Peyer's patch (tissue), 4 donors: ENCODE data around the gene GH1. TPM values are rescaled to one million over a fixed set of nuclear protein-coding genes. Genes with fewer than 3 reads are reported as not detected.
A peak's percentile ranks its signal among the peaks of the same experiment; 100 is the strongest.
"Not testable (repeated sequence)": the region's sequence is repeated elsewhere in the genome, so short reads cannot be mapped to it uniquely, and the experiment has no call there.

Source experiments
- DNase-seq, 3 donors: peaks; one replicate each; pipeline ENCODE4 v3.0.0-alpha.2; 2017 to 2019
- H3K27ac ChIP-seq, 4 donors: fragments of 200-600 bp; sonication (generic); one replicate each; pipeline ENCODE4 v1.5.1; 2016 to 2019
- H3K27me3 ChIP-seq, 2 donors: fragments of 200-600 bp; sonication (generic); one replicate each; pipeline ENCODE4 v1.5.1; 2019
- H3K36me3 ChIP-seq, 3 donors: fragments of 200-600 bp; sonication (generic); one replicate each; pipeline ENCODE4 v1.5.1; 2016 to 2019
- H3K4me1 ChIP-seq, 4 donors: fragments of 200-600 bp; sonication (generic); one replicate each; pipeline ENCODE4 v1.5.1; 2016 to 2019
- H3K4me3 ChIP-seq, 4 donors: fragments of 200-600 bp; sonication (generic); 1 replicate in 3 of 4; 2 replicates in 1 of 4; pipeline ENCODE4 v1.5.1; 2016 to 2019; ENCODE audit warnings: mild to moderate bottlenecking in 1 of 4
- H3K9me3 ChIP-seq, 4 donors: fragments of 200-600 bp; sonication (generic); one replicate each; pipeline ENCODE4 v1.5.1; 2016 to 2019; ENCODE audit warnings: mild to moderate bottlenecking in 1 of 4
- CTCF ChIP-seq, 6 experiments: fragments of 450-650 bp in 4 of 6; fragments of 200-600 bp in 2 of 6; sonication (generic) in 1 of 6; IDR thresholded peaks; one replicate each; pipeline ENCODE4 v1.5.1; 2017 to 2019; ENCODE audit warnings: antibody characterized with exemption in 6 of 6, mild to moderate bottlenecking in 3 of 6, moderate library complexity in 1 of 6
- POLR2A ChIP-seq, 2 donors: fragments of 450-650 bp; IDR thresholded peaks; one replicate each; pipeline ENCODE4 v1.5.1; 2017; ENCODE audit warnings: antibody characterized with exemption in 2 of 2, mild to moderate bottlenecking in 2 of 2, moderate library complexity in 2 of 2
- total RNA-seq, 4 donors: library from RNA; depleted of rRNA; stranded (reverse); fragments of >200 nt; gene quantifications; one replicate each; pipeline ENCODE4 v1.1.0, GENCODE V29; 2016

The GH1 gene
- total RNA-seq, 4 donors from 2014 or later: not detected

GRCh38 chr17:63927464-63928171 is 9.0 kb upstream of the GH1 start:
- Histone ChIP-seq H3K9me3 (no peaks in the 10 kb centered on the region), H3K4me3 (no peak overlapping the region), H3K27ac (peak overlapping the region in 1 of 4 donors; percentile 91), H3K36me3 (no peaks in the 10 kb centered on the region), H3K27me3 (no peaks in the 10 kb centered on the region), H3K4me1 (peaks cover 0 to 13% (median 5%) of the 10 kb centered on the region in 4 donors)
- TF ChIP-seq POLR2A (IDR thresholded peaks at IDR 0.05) (no peak), CTCF (IDR thresholded peaks at IDR 0.05) (no peak)
- peak in 1 of 3 donors; percentile 70 for DNase-seq

GRCh38 chr17:63926164-63926563 is 7.5 kb upstream of the GH1 start:
- H3K4me3 ChIP-seq: no peak overlapping the region
- H3K36me3 ChIP-seq: no peaks in the 10 kb centered on the region
- H3K27me3 ChIP-seq: no peaks in the 10 kb centered on the region
- H3K27ac ChIP-seq: peak overlapping the region in 2 of 4 donors; percentile 7 to 91
- H3K4me1 ChIP-seq: peaks cover 0 to 11% (median 2%) of the 10 kb centered on the region in 4 donors
- TF ChIP-seq CTCF (IDR thresholded peaks at IDR 0.05) (no peak), POLR2A (IDR thresholded peaks at IDR 0.05) (no peak)
- no peaks in the 10 kb centered on the region for H3K9me3 ChIP-seq
- no peak for DNase-seq

GRCh38 chr17:63925615-63926014 is 7.0 kb upstream of the GH1 start:
- Histone ChIP-seq H3K27me3 (no peaks in the 10 kb centered on the region), H3K9me3 (no peaks in the 10 kb centered on the region), H3K4me1 (peaks cover 0 to 13% (median 0%) of the 10 kb centered on the region in 4 donors), H3K4me3 (no peak overlapping the region), H3K36me3 (no peaks in the 10 kb centered on the region), H3K27ac (peak overlapping the region in 2 of 4 donors; percentile 23 to 91)
- no peak for TF ChIP-seq POLR2A (IDR thresholded peaks at IDR 0.05)
- peak; percentile 38 to 79 (median 74) for DNase-seq

- H3K4me1 ChIP-seq, H3K36me3 ChIP-seq, H3K27me3 ChIP-seq, H3K9me3 ChIP-seq, H3K4me3 ChIP-seq: not testable (repeated sequence)
- DNase-seq: peak in 1 of 3 donors; percentile 53
- peak overlapping the region in 1 of 4 donors; percentile 66 for H3K27ac ChIP-seq
Observed at GRCh38 chr17:63922402-63922801, 3.8 kb upstream of the GH1 start.

GRCh38 chr17:63920779-63921178 is 2.1 kb upstream of the GH1 start:
- not testable (repeated sequence) for H3K4me1 ChIP-seq, H3K27me3 ChIP-seq, H3K36me3 ChIP-seq, H3K4me3 ChIP-seq, H3K9me3 ChIP-seq, DNase-seq
- H3K27ac ChIP-seq: peak overlapping the region in 1 of 4 donors; percentile 7

GRCh38 chr17:63920050-63920449 is 1.4 kb upstream of the GH1 start:
- H3K9me3 ChIP-seq, H3K4me1 ChIP-seq, DNase-seq, H3K4me3 ChIP-seq, H3K36me3 ChIP-seq, H3K27me3 ChIP-seq: not testable (repeated sequence)
- H3K27ac ChIP-seq: peak overlapping the region in 1 of 4 donors; percentile 1

GRCh38 chr17:63919311-63919723 is 678 bp upstream of the GH1 start:
- no peak overlapping the region for H3K27ac ChIP-seq
- peaks cover 0 to 4% (median 0%) of the 10 kb centered on the region in 4 donors for H3K4me1 ChIP-seq
- H3K27me3 ChIP-seq: no peaks in the 10 kb centered on the region
- peak in 2 of 3 donors; percentile 77 to 89 for DNase-seq
- H3K9me3 ChIP-seq: no peaks in the 10 kb centered on the region
- TF ChIP-seq POLR2A (IDR thresholded peaks at IDR 0.05) (no peak), CTCF (IDR thresholded peaks at IDR 0.05) (peak; percentile 89 to 96 (median 94))
- no peak overlapping the region for H3K4me3 ChIP-seq
- H3K36me3 ChIP-seq: no peaks in the 10 kb centered on the region

- Histone ChIP-seq H3K27ac (no peak overlapping the region), H3K27me3 (no peaks in the 10 kb centered on the region), H3K9me3 (no peaks in the 10 kb centered on the region), H3K4me1 (peaks cover 0 to 4% (median 0%) of the 10 kb centered on the region in 4 donors), H3K4me3 (no peak overlapping the region), H3K36me3 (no peaks in the 10 kb centered on the region)
- DNase-seq: peak in 1 of 3 donors; percentile 41
- TF ChIP-seq CTCF (IDR thresholded peaks at IDR 0.05) (no peak), POLR2A (IDR thresholded peaks at IDR 0.05) (no peak)
Observed at GRCh38 chr17:63918305-63918704, 334 bp downstream of the GH1 start.
